Keratinocyte (primary cell): ENCODE data around the gene VN1R4. TPM values are rescaled to one million over a fixed set of nuclear protein-coding genes. Genes with fewer than 3 reads are reported as not detected.
A peak's percentile ranks its signal among the peaks of the same experiment; 100 is the strongest.
"Not testable (repeated sequence)": the region's sequence is repeated elsewhere in the genome, so short reads cannot be mapped to it uniquely, and the experiment has no call there.

Source experiments
- DNase-seq: peaks from one replicate; pipeline ENCODE4 v3.0.0-alpha.2; 2011; ENCODE audit warnings: low read depth, missing footprints, low spot score
- FAIRE-seq: peaks from 2 replicates; lab custom pipeline; 2011; peaks lifted over from hg19 to GRCh38; lab: Jason Lieb, UNC
- H2AFZ ChIP-seq: 2 replicates; pipeline ENCODE4 v1.6.0; 2012; ENCODE audit warnings: low read length, control low read depth, inconsistent platforms; ENCODE audit not compliant: control insufficient read depth
- H3K27ac ChIP-seq: 2 replicates; pipeline ENCODE4 v1.5.1; 2011; ENCODE audit warnings: low read length; ENCODE audit not compliant: control insufficient read depth, insufficient read depth
- H3K27me3 ChIP-seq: 3 replicates; pipeline ENCODE4 v1.6.0; 2011; ENCODE audit warnings: low read length; ENCODE audit not compliant: control insufficient read depth, insufficient read depth; ENCODE audit errors: extremely low read depth
- H3K36me3 ChIP-seq, 2 experiments: 2 replicates in 1 of 2; 3 replicates in 1 of 2; pipeline ENCODE4 v1.5.1; 2011; ENCODE audit warnings: low read length in 2 of 2, mild to moderate bottlenecking in 1 of 2; ENCODE audit not compliant: control insufficient read depth in 2 of 2, insufficient read depth in 2 of 2; ENCODE audit errors: extremely low read depth in 1 of 2
- H3K4me1 ChIP-seq: 3 replicates; pipeline ENCODE4 v1.5.1; 2011; ENCODE audit warnings: low read length; ENCODE audit not compliant: control insufficient read depth, insufficient read depth; ENCODE audit errors: extremely low read depth
- H3K4me2 ChIP-seq: 3 replicates; pipeline ENCODE4 v1.6.0; 2011; ENCODE audit warnings: low read depth, low read length; ENCODE audit not compliant: control insufficient read depth, insufficient read depth; ENCODE audit errors: extremely low read depth
- H3K4me3 ChIP-seq, 3 experiments: fragments of 200-600 bp in 1 of 3; sonication (generic) in 1 of 3; 2 replicates in 2 of 3; 3 replicates in 1 of 3; pipeline ENCODE4 v1.5.1; 2011 to 2016; ENCODE audit warnings: low read length in 3 of 3, mild to moderate bottlenecking in 3 of 3, control low read depth in 2 of 3, inconsistent platforms in 1 of 3, low read depth in 1 of 3, mixed read lengths in 1 of 3, mixed run types in 1 of 3, moderate library complexity in 1 of 3; ENCODE audit not compliant: control insufficient read depth in 2 of 3, insufficient read depth in 2 of 3; ENCODE audit errors: extremely low read depth in 1 of 3
- H3K79me2 ChIP-seq: 2 replicates; pipeline ENCODE4 v1.6.0; 2012; ENCODE audit warnings: low read length; ENCODE audit not compliant: control insufficient read depth, insufficient read depth
- H3K9ac ChIP-seq: 3 replicates; pipeline ENCODE4 v1.6.0; 2011; ENCODE audit warnings: low read length; ENCODE audit not compliant: control insufficient read depth, insufficient read depth; ENCODE audit errors: extremely low read depth
- H3K9me1 ChIP-seq: 3 replicates; pipeline ENCODE4 v1.6.0; 2011; ENCODE audit warnings: low read length; ENCODE audit not compliant: control insufficient read depth, insufficient read depth; ENCODE audit errors: extremely low read depth
- H3K9me3 ChIP-seq: 2 replicates; pipeline ENCODE4 v1.5.1; 2012; ENCODE audit warnings: low read depth, low read length; ENCODE audit not compliant: control insufficient read depth
- H4K20me1 ChIP-seq: 3 replicates; pipeline ENCODE4 v1.6.0; 2011; ENCODE audit warnings: low read length; ENCODE audit not compliant: control insufficient read depth, insufficient read depth; ENCODE audit errors: extremely low read depth
- CTCF ChIP-seq, 3 experiments: IDR thresholded peaks in 1 of 3; conservative IDR thresholded peaks in 1 of 3; optimal IDR thresholded peaks in 1 of 3; 2 replicates in 2 of 3; 3 replicates in 1 of 3; pipeline versions ENCODE3 to v1.5.1; 2011; ENCODE audit warnings: low read length in 3 of 3, mild to moderate bottlenecking in 3 of 3, moderate library complexity in 2 of 3, control low read depth in 1 of 3, inconsistent platforms in 1 of 3; ENCODE audit not compliant: insufficient read depth in 2 of 3; ENCODE audit errors: extremely low read depth in 1 of 3
- EZH2 ChIP-seq: IDR thresholded peaks from one replicate; pipeline ENCODE4 v1.6.1; 2012; ENCODE audit warnings: inconsistent platforms, mild to moderate bottlenecking, low read length, moderate library complexity
- dilution Hi-C: fragments of 300-500 bp; cut with MboI; formaldehyde crosslinking; loops from one replicate; pipeline ENCODE4 v1.7.0; 2020; ENCODE audit warnings: low sequenced_read_pairs; ENCODE audit not compliant: extremely low pct_ligation_motif_present
- polyA plus RNA-seq, 5 experiments: library from polyadenylated mRNA; depleted of rRNA in 3 of 5; stranded (reverse) in 3 of 5; stranded (forward) in 1 of 5; unstranded in 1 of 5; fragments of >200 nt; gene quantifications; 1 replicate in 1 of 5; 2 replicates in 3 of 5; 3 replicates in 1 of 5; pipeline versions ENCODE4 v1.2.1 to v1.2.3, GENCODE V29; 2011 to 2012; ENCODE audit warnings: missing spikeins in 2 of 5, low read depth in 1 of 5, low replicate concordance in 1 of 5

VN1R4 gene
- polyA plus RNA-seq, 1 donor (not counting 4 experiments of a cell fraction or from before 2014, with no cell fraction given), result not detected

GRCh38 chr19:53272044-53272443, 4.5 kb upstream of the VN1R4 start:
- no peaks in the 10 kb centered on the region for H4K20me1 ChIP-seq
- TF ChIP-seq CTCF (optimal IDR thresholded peaks at IDR 0.05 in 1 of 3, IDR thresholded peaks at IDR 0.05 in 1 of 3, conservative IDR thresholded peaks at IDR 0.05 in 1 of 3; ENCODE audit: extremely low read depth in 1 of 3, insufficient read depth in 2 of 3, low read length in 3 of 3) (no peak), EZH2 (no peak)
- H3K27me3 ChIP-seq, result no peaks in the 10 kb centered on the region
- H3K27ac ChIP-seq, result no peak overlapping the region
- H3K36me3 ChIP-seq, result no peaks in the 10 kb centered on the region
- DNase-seq (no peak), FAIRE-seq (no peak)
- H3K79me2 ChIP-seq, result no peaks in the 10 kb centered on the region
- no peak overlapping the region for H3K9ac ChIP-seq
- no peaks in the 10 kb centered on the region for H3K9me1 ChIP-seq
- no peak overlapping the region for H3K4me3 ChIP-seq
- no peak overlapping the region for H2AFZ ChIP-seq
- dilution Hi-C loops, result no loop called here
- no peak overlapping the region for H3K4me2 ChIP-seq
- H3K4me1 ChIP-seq, result no peaks in the 10 kb centered on the region
- H3K9me3 ChIP-seq, result peaks cover 13% of the 10 kb centered on the region

GRCh38 chr19:53269861-53270260, 2.3 kb upstream of the VN1R4 start:
- H3K4me1 ChIP-seq, DNase-seq, dilution Hi-C loops, FAIRE-seq, H4K20me1 ChIP-seq, H3K4me2 ChIP-seq, H3K4me3 ChIP-seq, H3K9me1 ChIP-seq, H3K27me3 ChIP-seq, H2AFZ ChIP-seq, H3K79me2 ChIP-seq, H3K36me3 ChIP-seq, H3K27ac ChIP-seq, H3K9ac ChIP-seq: not testable (repeated sequence)
- peaks cover 12% of the 10 kb centered on the region for H3K9me3 ChIP-seq

GRCh38 chr19:53257715-53258342, 9.7 kb downstream of the VN1R4 start, which contains the start of gene VN1R2:
VN1R2 (plus strand) TSS chr19:53258292; CDS start chr19:53258376, 84 bp downstream.
- H2AFZ ChIP-seq, H3K9me1 ChIP-seq, H3K4me2 ChIP-seq, dilution Hi-C loops, H3K27me3 ChIP-seq, H3K9ac ChIP-seq, H3K9me3 ChIP-seq, DNase-seq, H4K20me1 ChIP-seq, H3K79me2 ChIP-seq, H3K27ac ChIP-seq, H3K4me3 ChIP-seq, H3K36me3 ChIP-seq, FAIRE-seq, H3K4me1 ChIP-seq: not testable (repeated sequence)
- TF ChIP-seq CTCF (optimal IDR thresholded peaks at IDR 0.05 in 1 of 3, IDR thresholded peaks at IDR 0.05 in 1 of 3, conservative IDR thresholded peaks at IDR 0.05 in 1 of 3; ENCODE audit: extremely low read depth in 1 of 3, insufficient read depth in 2 of 3, low read length in 3 of 3), result peak in 1 of 3 experiments; percentile 4
